ENCODE data around the gene CTCFL.
"Not testable (repeated sequence)": the region's sequence is repeated elsewhere in the genome, so short reads cannot be mapped to it uniquely, and the experiment has no call there.

The CTCFL gene

GRCh38 chr20:57476641-57477461 lies 48.1 kb downstream of the CTCFL start:
- in situ Hi-C loops (cut with HindIII; ENCODE audit: low sequenced_read_pairs), result no loop called here
- TF ChIP-seq CTCF (IDR thresholded peaks at IDR 0.05; ENCODE audit: low read depth, low read length), result no peak
- H3K4me3 ChIP-seq (ENCODE audit: low read depth, low read length), result no peak overlapping the region
- DNase-seq (ENCODE audit: low read depth, low spot score), result no peak

DNA sequence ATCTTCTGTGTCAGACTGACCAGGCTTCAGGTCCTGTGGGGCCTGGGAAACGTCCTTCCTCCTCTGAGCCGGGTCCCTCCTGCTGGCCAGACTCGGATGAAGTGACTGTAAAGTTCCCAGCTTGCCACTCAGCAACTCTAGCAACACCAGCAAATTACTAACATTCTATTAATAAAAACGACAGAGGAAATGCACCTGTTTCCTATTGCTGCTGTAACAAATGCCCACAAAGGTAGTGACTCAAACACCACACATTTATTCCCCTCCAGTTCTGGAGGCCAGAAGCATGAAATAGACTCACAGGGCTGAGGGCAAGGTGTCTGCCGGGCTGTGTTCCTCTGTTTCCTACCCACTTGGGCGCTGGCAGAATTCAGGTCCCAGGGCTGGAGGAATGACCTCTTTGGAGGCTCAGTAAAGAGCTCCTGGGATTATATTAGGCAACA lies 48.8 kb downstream of the CTCFL start:
- DNase-seq (ENCODE audit: low read depth, low spot score), result no peak
- H3K4me3 ChIP-seq (ENCODE audit: low read depth, low read length), result no peak overlapping the region
- in situ Hi-C loops (cut with HindIII; ENCODE audit: low sequenced_read_pairs), result no loop called here
- TF ChIP-seq CTCF (IDR thresholded peaks at IDR 0.05; ENCODE audit: low read depth, low read length), result no peak

DNA sequence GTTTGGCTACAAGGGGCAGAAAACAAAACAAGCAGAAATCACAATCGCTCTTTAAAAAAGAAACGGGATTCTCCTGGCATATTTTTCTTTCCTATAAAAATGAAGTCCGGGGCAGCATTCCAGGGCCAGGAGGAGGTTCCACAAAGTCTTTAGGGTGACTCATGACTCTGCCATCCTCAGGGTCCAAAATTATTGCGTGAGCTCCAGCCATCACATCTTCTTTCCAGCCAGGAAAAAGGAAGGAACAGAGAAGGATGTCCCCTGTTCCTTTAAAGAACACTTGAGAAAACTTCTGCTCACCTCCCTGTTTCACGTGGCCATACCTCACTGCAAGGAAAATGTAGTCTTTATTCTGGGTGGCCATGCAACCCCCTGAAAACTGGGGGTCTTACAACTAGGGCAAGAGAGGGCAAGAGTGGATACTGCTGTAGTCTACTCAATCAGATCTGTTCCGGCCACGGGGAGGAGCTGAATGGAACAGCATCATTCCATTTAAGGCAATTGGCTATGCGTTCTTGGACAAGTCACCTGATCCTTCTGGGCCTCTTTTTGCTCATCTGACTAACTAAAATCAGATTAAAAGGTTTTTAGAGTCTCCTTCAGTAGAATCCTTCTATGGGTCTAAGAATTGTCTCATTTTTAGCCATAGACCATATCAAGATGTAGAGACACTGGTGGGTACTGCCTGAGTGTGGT lies 49.4 kb downstream of the CTCFL start:
- no peak overlapping the region for H3K4me3 ChIP-seq (ENCODE audit: low read depth, low read length)
- DNase-seq (ENCODE audit: low read depth, low spot score), result no peak
- TF ChIP-seq CTCF (IDR thresholded peaks at IDR 0.05; ENCODE audit: low read depth, low read length), result no peak
- in situ Hi-C loops (cut with HindIII; ENCODE audit: low sequenced_read_pairs), result no loop called here

DNA sequence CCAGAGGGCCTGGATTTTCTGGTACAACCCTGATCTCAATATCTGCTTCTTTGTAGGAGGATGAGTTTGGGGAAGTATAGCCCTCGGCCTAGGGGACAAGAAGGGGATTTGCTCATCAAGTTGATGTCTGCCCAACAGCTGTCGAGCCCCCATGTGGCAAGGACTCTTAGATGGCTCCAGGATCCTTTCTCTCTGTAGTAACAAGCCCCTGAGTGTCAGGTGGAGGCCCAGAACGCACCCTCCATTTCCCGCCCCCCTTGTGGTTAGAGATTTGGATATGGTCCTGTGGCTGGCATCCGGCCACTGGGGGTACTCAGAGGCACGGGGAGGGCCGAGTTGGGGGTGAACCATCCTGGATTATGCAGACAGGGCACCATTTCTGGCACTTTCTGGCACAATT lies 50.1 kb downstream of the CTCFL start:
- no peak for DNase-seq (ENCODE audit: low read depth, low spot score)
- TF ChIP-seq CTCF (IDR thresholded peaks at IDR 0.05; ENCODE audit: low read depth, low read length), result no peak
- H3K4me3 ChIP-seq (ENCODE audit: low read depth, low read length), result no peak overlapping the region
- in situ Hi-C loops (cut with HindIII; ENCODE audit: low sequenced_read_pairs), result no loop called here

DNA sequence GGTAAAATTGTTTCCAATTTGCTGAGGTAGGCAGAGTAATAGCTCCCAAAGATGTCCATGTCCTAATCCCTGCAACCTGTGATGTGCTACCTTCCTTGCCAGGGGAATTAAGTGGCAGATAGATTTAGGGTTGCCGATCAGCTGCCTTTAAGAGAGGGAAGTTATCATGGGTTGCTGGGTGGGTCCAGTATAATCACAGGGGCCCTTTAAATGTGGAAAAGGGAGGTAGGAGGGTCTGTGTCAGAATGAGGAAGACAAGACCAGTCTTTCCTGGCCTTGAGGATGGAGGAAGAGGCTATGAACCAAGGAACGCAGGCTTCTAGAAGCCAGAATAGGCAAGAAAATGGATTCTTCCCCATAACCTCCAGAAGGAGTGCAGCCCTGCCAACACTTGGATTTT lies 50.7 kb downstream of the CTCFL start:
- H3K4me3 ChIP-seq (ENCODE audit: low read depth, low read length), result no peak overlapping the region
- in situ Hi-C loops (cut with HindIII; ENCODE audit: low sequenced_read_pairs), result no loop called here
- no peak for TF ChIP-seq CTCF (IDR thresholded peaks at IDR 0.05; ENCODE audit: low read depth, low read length)
- no peak for DNase-seq (ENCODE audit: low read depth, low spot score)

GRCh38 chr20:57473246-57474048 lies 51.5 kb downstream of the CTCFL start:
- DNase-seq (ENCODE audit: low read depth, low spot score), result peak; percentile 14
- TF ChIP-seq CTCF (IDR thresholded peaks at IDR 0.05; ENCODE audit: low read depth, low read length), result peak; percentile 11
- in situ Hi-C loops (cut with HindIII; ENCODE audit: low sequenced_read_pairs), result no loop called here
- H3K4me3 ChIP-seq (ENCODE audit: low read depth, low read length), result no peak overlapping the region

DNA sequence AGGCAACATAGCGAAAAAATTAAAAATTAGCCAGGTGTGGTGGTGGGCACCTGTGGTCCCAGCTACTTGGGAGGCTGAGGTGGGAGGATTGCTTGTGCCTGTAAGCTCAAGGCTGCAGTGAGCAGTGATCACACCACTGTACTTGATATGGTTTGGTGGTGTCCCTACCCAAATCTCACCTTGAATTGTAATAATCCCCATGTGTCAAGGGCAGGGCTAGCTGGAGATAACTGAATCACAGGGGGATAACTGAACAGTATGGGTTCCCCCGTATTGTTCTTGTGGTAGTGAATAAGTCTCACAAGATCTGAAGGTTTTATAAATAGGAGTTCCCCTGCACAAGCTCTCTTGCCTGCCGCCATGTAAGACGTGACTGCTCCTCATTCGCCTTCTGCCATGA lies 52.5 kb downstream of the CTCFL start:
- H3K4me3 ChIP-seq (ENCODE audit: low read depth, low read length); DNase-seq (ENCODE audit: low read depth, low spot score); in situ Hi-C loops (cut with HindIII; ENCODE audit: low sequenced_read_pairs): not testable (repeated sequence)

All from astrocyte of the spinal cord (primary cell).